CD4-positive, alpha-beta T cell treated with Interleukin-21 for 1 hour (primary cell): ENCODE results near the gene HIC1.
A peak's percentile ranks its signal among the peaks of the same experiment; 100 is the strongest.

Source experiments
- DNase-seq: peaks from one replicate; pipeline ENCODE4 v3.0.0-alpha.2; 2020

Gene HIC1

DNA sequence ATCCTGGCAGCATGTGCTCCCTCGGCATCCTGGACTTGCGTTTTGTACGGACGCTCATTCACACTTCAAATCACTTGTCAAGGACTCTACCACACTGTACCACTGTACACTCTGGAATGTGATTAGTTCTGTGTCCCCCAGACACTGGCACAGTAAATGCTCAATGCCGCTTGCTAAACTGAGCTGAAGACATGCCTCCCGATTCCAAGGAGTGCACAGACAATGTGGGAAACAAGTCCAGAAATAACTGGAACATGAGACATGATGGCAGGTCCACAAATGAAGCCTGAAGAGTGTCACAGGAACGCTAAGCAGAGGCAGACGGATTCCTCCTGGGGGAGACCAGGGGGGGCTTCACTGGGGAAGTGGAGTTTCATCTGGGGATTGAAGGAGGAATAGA lies 22.1 kb downstream of the HIC1 start:
- no peak for DNase-seq

DNA sequence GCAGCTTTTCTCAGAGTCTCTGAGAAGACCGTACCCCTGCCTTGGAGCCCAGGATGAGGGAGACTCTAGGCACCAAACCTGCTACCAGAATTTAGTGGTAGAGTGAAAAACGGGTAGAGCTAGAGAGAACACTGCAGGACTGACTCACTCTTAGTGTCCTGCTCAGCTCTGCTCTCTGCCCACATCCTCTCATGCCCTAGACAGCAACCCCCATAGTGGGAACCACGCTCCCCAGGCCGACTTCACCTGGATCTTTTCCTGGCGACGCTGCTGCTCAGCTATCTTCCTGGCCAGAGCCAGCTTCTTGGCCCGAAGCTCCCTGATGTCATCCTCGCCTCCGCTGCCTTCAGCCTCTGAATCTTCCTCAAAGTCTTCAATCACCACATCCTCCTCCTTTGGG lies 26.7 kb downstream of the HIC1 start:
- no peak for DNase-seq

DNA sequence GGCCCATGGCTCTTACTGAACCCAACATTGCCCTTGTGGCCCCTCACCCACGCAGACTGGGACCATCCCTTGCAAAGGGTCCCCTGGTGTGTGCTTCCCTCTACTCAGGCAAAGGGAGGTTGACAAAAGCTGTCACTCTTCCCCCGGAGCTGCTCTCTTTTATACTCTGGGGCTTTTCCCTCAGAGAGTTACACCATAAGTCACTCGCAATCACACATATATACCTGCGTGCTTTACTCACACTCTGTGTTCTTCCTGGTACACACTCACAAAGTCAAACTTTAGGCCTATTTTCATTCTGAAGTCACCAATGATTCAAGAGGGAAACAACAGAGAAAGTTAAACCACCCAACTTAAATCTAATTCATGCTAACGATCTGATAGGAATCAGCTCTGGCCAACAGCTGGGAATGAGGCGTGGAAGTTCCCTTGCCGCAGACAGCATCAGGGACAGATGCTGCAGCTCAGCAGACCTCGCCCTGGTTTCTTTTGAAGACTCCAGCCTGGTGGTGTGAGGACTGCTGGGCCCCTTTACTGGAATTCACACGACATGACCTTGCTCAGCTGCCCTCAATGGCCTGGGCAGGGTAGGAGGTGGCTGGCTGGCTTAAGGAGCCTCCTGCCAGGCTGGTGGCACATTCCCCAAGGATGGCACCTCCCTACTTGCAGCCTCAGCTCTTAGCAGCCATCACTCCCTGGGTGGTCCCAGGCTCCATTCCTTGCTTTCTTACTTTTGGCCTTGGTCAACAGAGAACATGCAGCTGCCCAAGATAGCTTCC lies 27.3 kb downstream of the HIC1 start:
- DNase-seq, result no peak

DNA sequence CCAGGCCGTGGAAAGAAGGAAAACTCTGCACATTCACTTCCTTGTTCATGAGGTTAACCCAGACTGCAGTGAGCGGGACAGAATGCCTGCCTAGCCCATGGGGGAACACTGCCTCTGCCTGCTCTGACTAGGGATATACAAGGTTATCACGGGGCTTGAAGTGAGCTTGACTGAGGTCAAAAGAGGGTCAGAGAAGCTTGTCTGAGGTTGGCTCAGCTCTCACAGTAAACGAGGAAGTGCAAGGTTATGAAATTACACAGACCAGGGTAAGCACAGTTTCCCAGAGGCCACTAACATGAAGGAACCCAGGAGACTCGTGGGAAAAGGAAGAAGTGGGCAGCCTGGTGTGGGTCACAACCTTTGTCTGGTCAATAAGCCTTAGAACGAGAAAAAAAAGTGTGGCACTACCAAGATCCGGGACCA lies 28.7 kb downstream of the HIC1 start:
- peak; percentile 31 for DNase-seq

DNA sequence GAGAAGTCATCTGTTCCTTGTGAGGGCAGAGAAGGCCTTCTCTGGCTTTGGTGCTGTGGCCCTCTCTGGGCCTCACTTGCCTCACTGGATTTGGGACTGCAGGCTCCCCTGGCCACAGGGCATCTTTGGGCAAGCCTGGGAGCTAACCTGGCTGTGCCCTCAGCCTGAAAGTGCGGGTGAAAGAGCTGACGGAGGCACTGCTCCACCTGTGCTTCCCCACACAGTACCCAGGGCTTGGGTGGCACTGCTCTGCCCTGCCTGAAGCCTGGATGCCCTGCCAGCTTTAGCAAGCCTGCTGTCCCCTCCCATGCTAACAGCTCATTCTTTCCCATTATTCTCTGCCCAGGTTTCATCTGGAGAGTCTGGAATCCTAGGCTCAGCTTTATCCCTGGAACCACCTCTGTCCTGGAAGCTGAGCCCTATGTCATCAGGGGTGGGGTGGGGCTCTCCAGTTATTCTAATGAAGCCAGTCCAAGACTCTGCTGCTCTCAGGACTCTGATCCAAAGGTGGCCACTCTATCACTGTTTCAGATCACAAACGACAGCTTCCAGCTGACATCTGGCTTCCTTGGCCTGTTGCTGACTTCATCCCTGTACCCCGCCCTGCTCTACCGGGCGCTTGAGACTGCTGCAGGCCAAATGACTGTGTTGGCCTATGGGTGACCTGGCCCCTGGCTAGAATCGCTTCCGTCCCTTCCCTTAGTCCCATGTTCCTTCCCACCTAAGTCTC lies 29.3 kb downstream of the HIC1 start:
- no peak for DNase-seq

DNA sequence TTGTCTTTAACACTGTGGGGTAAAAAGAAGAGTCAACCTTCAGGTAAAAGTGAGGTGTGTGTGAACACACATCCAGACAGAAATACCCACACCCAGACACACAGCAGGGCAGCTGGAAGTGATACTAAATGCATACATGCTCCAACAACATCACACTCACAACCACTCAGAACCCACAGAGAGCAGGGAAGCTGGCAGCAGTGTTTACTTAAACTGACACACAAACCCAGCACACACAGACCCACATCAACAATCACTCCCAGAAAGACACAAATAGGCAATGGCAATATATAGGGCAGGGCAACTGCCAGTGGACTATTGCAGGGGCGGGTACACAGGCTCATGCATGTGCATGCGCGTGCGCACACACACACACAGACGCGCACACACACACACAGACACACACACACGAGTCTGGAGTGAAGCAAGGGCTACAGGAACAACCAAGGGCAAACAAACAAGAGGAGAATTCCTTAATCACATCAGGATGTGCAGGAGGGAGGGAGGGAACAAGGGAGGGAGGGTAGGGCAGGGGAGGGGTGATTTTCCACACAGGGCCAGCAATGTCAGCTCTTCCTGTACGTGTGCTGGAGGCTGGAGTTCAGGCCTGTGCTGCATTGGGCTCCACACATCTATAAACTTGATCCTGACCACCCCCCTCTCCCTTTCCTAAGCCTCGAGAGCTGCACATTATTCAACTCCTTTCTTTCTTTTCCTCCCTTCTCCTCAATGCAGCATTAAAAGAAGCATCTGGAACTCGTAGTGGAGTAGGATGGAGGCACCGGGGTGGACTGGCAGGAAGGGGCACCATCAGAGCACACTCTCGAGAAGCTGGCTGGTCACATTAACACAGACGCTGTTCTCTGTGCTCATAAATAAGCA lies 30.1 kb downstream of the HIC1 start:
- no peak for DNase-seq

DNA sequence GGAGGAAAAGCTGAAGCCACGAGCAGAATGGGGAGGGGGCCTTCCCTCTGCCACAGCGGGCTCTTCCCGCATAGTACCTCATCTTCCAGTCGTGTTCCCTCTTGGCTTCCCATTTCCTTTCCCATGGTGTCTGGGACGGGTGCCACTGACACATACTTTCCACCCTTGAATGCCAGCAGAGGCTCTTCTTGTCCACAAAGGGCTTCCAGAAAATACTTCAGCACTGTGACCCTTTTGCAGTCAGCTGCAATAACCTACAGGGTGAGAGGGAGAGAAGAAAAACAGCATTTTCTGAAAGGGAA lies 30.7 kb downstream of the HIC1 start:
- DNase-seq, result no peak

DNA sequence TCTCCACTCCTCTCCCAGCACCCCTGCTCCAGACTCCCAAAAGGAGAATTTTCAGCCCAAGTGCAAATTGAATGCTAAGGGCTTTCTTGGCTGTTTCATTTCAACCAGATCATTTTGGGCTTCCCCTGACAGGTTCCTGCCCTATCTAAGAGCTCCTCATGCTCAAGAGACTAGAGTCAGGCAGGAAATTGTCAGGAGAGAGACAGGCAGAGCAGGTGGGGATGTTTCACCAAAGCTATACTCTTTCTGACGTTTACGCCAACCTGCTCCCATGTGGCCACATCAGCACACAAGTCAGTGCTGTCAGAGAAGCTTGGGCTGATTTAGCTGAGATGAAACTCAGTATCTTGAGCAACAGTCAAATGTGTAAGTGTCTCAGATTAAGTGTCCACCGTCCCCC lies 31.4 kb downstream of the HIC1 start:
- DNase-seq, result no peak

DNA sequence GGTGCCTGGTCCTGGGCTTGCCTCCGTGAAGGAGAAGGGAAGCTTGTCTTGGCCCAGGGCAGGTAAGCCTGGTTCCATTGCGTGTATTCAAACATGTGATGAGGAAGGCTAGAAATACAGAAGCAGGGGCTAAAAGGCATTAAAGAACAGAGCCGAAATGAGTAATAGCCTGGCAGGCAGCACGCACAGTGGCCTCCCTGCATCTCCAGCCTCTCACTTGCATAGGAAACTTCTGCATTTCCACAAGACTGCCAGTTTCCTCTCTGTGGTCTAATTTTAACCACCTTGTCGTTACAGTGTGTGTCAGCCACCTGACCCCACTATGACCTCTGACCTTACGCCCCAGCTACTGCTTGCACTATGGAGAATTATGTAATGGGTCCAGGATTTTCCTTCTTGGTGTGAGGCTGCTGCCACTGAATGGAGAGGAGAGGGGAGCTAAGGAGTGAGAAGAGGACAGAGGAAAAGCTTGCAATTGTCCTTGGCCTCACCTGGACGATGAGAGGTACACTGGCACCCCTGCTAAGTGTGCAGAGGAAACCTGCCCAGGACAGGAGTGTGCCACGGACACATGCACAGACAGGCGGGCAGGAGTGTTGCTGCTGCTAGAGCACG lies 32.8 kb downstream of the HIC1 start:
- DNase-seq, result peak; percentile 53

DNA sequence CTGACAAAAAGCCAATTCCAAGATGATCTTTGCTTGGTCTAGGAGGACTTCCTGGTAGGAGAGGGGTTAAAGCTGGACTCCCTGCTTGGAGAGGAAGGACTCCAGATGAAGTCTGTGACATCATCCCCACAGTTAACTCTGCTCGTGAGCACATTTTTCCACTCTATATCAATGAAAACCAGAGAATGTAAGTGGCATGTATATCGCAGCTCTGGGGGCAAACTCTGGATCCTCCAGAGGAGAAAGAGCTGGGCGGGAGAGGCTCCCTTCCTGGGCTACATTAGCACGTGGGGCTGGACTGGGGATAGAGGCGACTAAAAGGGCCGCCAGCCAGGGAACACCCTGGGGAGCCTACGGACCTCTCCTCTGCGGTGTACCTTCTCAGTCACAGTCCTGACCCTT lies 34.1 kb downstream of the HIC1 start:
- DNase-seq, result no peak

DNA sequence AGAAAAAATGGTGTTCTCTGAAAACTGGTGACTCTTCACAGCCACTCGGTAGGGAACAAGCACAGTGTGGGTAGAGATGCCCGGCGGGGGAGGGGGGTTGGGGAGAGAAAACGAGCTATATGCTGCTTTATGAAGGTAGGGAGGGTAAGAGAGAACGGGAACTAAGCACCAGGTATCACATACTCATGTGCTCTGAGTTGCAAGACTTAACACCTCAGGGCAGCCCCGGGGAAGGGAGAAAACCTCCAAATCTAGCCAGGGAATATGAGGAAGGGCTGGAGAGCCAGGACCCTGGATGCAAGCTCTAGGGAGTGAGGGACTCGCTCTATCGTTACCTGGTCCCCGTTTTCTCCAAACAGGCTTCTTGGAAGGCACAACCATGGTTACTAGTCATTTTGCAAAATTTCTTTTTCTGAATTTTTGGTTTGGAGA lies 35.3 kb downstream of the HIC1 start:
- DNase-seq, result no peak

DNA sequence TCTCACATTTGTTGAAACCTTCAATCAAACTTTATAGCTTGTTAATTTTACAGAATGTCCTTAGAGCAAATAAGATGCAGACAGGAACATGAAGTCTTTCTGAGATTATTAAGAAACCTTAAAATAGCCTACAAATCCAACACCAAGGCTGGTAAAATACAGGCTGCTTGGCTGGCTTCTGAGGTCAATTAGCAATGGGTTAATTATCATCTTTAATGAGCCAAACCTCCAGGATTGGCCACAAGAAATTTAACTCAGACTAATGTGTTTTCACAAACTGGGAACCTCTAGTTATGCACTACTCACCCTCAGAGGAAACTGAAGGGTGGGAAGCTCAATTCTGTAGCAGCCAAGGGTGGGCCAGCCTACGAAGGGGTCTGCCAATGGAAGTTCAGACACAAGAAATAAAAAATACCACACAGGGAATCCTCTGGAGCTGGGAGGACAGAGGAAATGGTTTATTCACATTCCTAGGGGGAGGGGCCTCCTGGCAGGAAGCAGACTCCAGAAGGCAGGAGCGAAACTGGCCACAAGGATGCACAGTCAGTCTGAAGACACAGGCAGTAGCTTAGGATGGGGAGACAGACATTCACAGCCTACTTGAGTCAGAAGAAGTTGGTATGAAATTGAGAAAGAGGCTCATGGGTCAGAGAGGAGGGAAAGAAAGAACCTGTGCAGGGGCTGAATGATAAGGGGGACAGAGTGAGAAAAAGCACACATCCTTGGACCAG lies 36.1 kb downstream of the HIC1 start:
- no peak for DNase-seq

DNA sequence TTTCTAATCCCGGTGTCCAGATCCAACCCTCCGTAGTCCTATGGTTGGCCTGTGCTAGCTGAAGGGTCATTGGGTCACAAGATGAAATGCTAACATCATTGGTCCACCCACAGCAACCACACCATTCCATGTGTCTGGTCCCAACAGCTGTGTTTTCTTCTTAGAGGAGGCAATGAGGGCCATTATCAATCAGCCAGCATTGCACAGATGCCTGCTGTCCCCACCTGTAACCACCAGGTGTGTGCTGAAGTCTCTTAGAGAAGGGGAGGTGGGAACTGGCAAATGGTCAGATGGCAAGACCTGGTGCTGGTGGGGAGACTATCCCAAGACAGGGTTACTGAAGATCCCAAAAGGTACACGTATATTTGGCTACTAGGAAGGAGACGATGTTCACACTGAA lies 37.4 kb downstream of the HIC1 start:
- DNase-seq, result no peak

DNA sequence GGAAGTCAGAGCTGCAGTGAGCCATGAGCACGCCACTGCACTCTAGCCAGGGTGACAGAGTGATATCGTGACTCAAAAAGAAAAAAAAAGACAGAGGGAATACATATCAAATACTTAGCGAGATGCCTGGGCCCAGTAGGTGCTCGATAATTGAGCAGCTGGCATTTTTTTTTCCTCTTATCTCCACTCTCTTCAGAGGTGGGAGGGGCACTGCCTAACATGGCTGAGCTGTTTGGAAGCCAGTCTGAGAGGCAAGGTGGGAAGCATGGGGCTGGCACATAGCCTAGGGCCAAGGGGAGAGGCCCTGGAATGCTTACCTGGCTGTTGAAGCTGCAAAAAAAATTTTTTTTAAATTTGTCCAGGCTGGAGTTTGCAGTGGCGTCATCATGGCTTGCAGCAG lies 38.4 kb downstream of the HIC1 start:
- DNase-seq, result no peak

DNA sequence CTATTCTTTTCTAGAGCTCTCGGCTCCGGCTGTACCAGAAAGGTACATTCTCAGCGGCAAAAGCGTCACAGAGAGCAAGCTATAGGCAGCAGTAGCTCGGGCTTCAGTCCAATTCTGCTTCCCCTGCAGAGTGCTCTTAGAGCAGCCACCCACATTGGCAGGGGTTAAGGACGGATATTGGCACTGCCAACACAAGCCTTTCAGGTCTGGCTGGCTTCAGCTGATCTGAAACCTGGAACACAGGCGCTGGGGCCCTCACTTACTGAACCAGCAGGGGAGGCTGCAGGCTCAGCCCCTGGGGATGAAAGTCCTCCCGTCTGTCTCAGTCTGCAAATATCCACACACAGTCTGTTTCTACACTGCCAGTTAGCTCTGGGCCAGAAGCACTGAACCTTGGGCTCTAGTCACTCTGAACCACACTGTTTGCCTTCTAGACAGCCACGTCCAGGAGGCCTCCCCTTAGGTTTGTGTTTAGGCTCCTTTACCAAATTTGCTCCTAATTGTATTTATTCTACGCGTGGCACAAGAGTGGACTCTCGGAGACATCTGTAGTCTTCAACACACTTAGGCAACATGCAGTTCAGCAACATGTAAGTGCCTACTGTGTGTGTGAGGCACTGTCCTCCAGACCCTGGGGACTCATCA lies 40.1 kb downstream of the HIC1 start:
- DNase-seq, result no peak

DNA sequence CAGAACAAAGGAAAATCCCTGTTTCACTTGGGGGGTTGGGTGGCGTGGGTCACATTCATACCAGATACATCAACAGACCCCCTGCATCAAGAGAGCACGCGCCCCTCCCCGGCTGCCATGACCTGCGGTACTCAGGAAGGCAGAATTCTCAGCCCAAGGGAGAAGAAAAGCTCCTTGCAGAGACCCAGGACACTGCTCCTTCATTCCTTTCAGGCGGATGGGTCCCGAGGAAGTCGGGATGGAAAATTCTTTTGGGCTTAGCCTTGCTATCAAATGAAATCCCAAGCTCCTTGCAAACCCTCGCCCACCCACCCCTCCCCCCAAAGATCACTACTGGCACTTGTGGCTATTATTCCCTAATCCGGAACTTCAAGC lies 40.6 kb downstream of the HIC1 start:
- DNase-seq, result no peak

DNA sequence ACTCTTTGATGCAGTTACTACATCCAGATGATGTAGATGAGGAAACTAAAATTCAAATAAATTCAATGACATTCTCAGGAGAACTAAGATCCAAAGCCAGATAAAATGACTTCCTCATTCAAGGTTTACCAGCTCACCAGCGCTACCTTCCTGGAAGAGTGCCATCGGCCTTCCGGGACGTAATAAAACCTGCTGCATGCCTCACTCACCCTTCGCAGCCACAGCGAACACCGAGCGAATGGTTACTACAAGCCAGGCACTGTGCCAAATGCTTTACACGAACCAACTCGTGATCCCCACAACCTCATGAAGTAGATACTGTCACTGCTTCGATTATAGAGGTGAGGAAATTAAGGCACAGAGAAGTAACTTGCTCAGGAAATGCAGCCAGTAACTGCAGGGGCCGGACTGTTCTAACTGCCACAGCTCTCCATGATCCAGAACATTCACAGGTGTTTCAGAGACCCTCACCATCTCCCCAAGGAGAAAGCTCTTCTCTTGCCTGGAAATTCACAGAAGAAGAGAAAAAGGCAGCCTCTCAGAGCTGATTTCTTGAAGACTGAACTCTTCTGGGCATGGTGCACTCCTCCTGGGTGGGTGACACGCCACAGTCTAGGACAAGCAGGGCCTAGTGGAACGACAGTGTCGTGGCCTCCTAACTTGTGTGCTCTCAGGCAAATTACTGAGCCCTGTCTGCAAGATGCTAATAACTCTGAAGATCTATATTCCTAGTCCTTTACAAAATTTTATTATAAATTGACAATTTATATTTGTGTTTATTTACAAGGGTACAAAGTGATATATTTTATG lies 46.8 kb downstream of the HIC1 start:
- DNase-seq, result peak; percentile 48

DNA sequence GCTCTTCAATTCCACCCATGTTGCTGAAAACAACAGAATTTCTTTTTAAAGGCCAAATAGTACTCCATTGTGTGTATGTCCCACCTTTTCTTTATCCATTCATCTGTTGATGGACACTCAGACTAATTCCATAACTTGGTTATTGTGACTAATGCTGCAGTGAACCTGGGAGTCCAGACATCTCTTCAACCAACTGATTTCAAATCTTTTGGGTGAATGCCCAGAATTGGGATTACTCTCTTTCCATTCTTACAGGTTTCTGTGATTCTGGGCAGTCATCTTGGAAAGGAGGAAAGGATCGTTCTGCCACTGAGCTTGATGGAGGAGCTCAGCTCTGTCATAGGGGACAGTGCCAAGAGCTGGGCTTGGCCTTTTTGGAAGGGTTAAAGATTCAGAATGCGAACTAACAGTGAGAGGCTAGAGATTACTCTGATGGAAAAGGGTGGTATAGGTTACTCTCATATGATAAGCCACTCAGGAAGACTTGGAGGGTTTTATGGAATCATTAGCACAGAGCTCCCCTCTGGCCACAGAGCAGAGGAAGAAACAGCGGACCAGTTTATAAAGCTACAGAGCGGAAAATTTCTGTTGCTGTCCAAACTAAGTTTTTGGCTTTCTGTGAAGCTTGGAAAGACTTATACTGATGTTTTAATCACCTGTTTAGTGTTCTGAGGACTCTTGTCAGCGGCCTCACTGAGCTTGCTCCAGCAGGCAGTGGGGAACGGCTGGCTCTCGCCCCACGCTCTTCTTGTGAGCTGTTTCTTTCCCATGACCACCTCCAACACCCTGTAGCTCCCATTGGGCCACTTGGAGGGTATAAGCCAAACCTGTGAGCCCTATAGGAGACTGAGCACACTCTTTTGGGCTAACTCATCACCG lies 48.3 kb downstream of the HIC1 start:
- no peak for DNase-seq

DNA sequence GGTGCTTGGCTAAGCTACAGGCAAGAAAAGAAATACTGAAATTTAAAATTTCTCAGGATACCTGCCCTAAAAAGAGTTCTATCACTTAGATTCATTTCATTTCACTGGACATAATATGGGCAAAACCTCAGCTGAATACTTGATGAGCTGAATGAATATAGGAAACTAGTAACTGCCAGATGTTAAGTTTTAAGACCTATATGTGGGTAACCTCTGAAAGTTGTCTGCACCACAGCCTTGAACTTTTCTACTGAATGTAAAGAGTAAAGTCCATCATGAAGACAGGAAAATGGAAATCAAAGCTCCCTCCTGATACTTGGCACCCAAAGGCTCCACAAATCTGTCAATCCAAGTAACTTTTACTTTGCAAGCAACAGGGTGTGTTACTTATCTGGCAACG lies 50.8 kb downstream of the HIC1 start:
- DNase-seq, result no peak

DNA sequence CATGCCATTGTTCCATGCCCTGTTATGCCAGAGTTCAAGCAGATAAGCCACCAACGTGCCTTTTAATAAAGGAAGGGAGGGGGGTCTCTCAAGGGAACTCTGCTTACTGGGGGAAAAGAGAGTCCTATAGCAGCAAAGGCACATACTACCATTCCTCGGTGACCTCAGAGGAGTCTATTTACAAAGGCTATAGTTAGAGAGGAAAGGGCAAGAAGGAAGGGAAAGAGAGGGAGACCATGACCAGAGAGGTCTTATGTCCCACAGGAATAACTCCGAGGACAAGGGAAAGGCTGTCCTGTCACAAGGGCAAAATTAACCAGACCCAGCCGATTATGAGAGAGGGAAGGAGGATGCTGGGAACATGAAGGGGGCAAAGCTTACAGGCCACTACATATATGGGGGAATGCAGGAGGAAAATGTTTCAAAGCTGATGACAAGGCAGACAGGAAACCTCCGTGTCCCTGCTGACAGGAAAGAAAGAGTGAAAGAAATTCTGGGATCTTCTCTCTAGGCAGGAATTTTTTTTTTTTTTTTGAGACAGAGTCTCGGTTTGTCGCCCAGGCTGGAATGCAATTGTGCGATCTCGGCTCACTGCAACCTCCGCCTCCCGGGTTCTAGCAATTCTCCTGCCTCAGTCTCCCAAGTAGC lies 51.5 kb downstream of the HIC1 start:
- DNase-seq, result no peak
